Esophagus muscularis mucosa (tissue), 4 donors: ENCODE results near the gene RCAN1.

ENCODE experiments used
- CTCF ChIP-seq, 3 experiments: fragments of 200-600 bp in 2 of 3; fragments of 450-650 bp in 1 of 3; sonication (generic) in 2 of 3; IDR thresholded peaks; one replicate each; pipeline ENCODE4 v1.5.1; 2017 to 2019; ENCODE audit warnings: antibody characterized with exemption in 3 of 3, mild to moderate bottlenecking in 2 of 3, moderate library complexity in 1 of 3
- EP300 ChIP-seq: sonication (generic); formaldehyde crosslinking; IDR thresholded peaks from one replicate; pipeline ENCODE4 v1.6.1; 2017; ENCODE audit warnings: antibody characterized with exemption
- POLR2A ChIP-seq: fragments of 450-650 bp; IDR thresholded peaks from one replicate; pipeline ENCODE4 v1.6.1; 2017; ENCODE audit warnings: antibody characterized with exemption, moderate library complexity, mild to moderate bottlenecking, low read depth
- POLR2AphosphoS5 ChIP-seq, 2 donors: sonication (generic); formaldehyde crosslinking; IDR thresholded peaks; one replicate each; pipeline ENCODE4 v1.6.1; 2017; ENCODE audit warnings: antibody characterized with exemption in 2 of 2

GRCh38 chr21:34567604-34568155 is 47.2 kb downstream of the RCAN1 start:
- TF ChIP-seq POLR2A = no peak
- no peak for TF ChIP-seq CTCF (IDR thresholded peaks at IDR 0.05)
- no peak for TF ChIP-seq EP300
- no peak for TF ChIP-seq POLR2AphosphoS5 (IDR thresholded peaks at IDR 0.05)
